Trophoblast cell (in vitro differentiated cells and primary cell): Measurements from ENCODE around the gene KCP.

Experiments used
- DNase-seq, 2 donors: peaks; one replicate each; pipeline ENCODE4 v3.0.0-alpha.2; 2016
- H2AFZ ChIP-seq: 2 replicates; pipeline ENCODE4 v1.6.1; 2013; ENCODE audit warnings: low read length, moderate library complexity, mild to moderate bottlenecking; ENCODE audit not compliant: insufficient read depth, poor library complexity
- H2AK5ac ChIP-seq: 2 replicates; pipeline ENCODE4 v1.6.1; 2013; ENCODE audit warnings: mild to moderate bottlenecking, low read length
- H2BK120ac ChIP-seq: 2 replicates; pipeline ENCODE4 v1.6.1; 2013; ENCODE audit warnings: low read length, mild to moderate bottlenecking, moderate library complexity; ENCODE audit not compliant: insufficient read depth, poor library complexity
- H2BK12ac ChIP-seq: 2 replicates; pipeline ENCODE4 v1.6.1; 2013; ENCODE audit warnings: mild to moderate bottlenecking, low read length, moderate library complexity
- H2BK5ac ChIP-seq: 2 replicates; pipeline ENCODE4 v1.6.1; 2013; ENCODE audit warnings: low read length, low read depth, moderate library complexity, mild to moderate bottlenecking; ENCODE audit not compliant: poor library complexity
- H3K14ac ChIP-seq: 2 replicates; pipeline ENCODE4 v1.6.1; 2013; ENCODE audit warnings: mild to moderate bottlenecking, low read length
- H3K18ac ChIP-seq: 2 replicates; pipeline ENCODE4 v1.6.1; 2013; ENCODE audit warnings: mild to moderate bottlenecking, low read length
- H3K23ac ChIP-seq: 2 replicates; pipeline ENCODE4 v1.6.1; 2013; ENCODE audit warnings: low read length
- H3K27ac ChIP-seq: 2 replicates; pipeline ENCODE4 v1.5.1; 2013; ENCODE audit warnings: low read depth, mild to moderate bottlenecking, inconsistent platforms, low read length, moderate library complexity
- H3K27me3 ChIP-seq: 2 replicates; pipeline ENCODE4 v1.6.1; 2013; ENCODE audit warnings: inconsistent platforms, mild to moderate bottlenecking, low read length, moderate library complexity; ENCODE audit not compliant: insufficient read depth
- H3K36me3 ChIP-seq, 2 experiments: 1 replicate in 1 of 2; 2 replicates in 1 of 2; pipeline ENCODE4 v1.6.1; 2013; ENCODE audit warnings: low read length in 2 of 2, mild to moderate bottlenecking in 2 of 2, moderate library complexity in 1 of 2; ENCODE audit not compliant: insufficient read depth in 2 of 2, control insufficient read depth in 1 of 2
- H3K4ac ChIP-seq: 2 replicates; pipeline ENCODE4 v1.6.1; 2013; ENCODE audit warnings: low read depth, mild to moderate bottlenecking, low read length, moderate library complexity
- H3K4me1 ChIP-seq, 2 experiments: 1 replicate in 1 of 2; 2 replicates in 1 of 2; pipeline ENCODE4 v1.6.1; 2013; ENCODE audit warnings: low read length in 2 of 2, mild to moderate bottlenecking in 2 of 2, moderate library complexity in 1 of 2; ENCODE audit not compliant: insufficient read depth in 2 of 2, control insufficient read depth in 1 of 2
- H3K4me2 ChIP-seq: 2 replicates; pipeline ENCODE4 v1.6.1; 2013; ENCODE audit warnings: inconsistent platforms, mild to moderate bottlenecking, low read length, moderate library complexity
- H3K4me3 ChIP-seq: 2 replicates; pipeline ENCODE4 v1.5.1; 2013; ENCODE audit warnings: mild to moderate bottlenecking, low read depth, low read length, inconsistent platforms
- H3K79me1 ChIP-seq: one replicate; pipeline ENCODE4 v1.6.1; 2013; ENCODE audit warnings: low read length
- H3K79me2 ChIP-seq: 2 replicates; pipeline ENCODE4 v1.6.1; 2013; ENCODE audit warnings: low read length, mild to moderate bottlenecking; ENCODE audit not compliant: control insufficient read depth, insufficient read depth, poor library complexity
- H3K9ac ChIP-seq: 2 replicates; pipeline ENCODE4 v1.6.1; 2013; ENCODE audit warnings: mild to moderate bottlenecking, low read length
- H3K9me3 ChIP-seq: 2 replicates; pipeline ENCODE4 v1.6.1; 2013; ENCODE audit warnings: low read depth, mild to moderate bottlenecking, control low read depth, inconsistent platforms, low read length; ENCODE audit not compliant: insufficient read depth
- H4K12ac ChIP-seq: 2 replicates; pipeline ENCODE4 v1.6.1; 2013; ENCODE audit warnings: low read depth, mild to moderate bottlenecking, low read length, moderate library complexity
- H4K8ac ChIP-seq: 2 replicates; pipeline ENCODE4 v1.6.1; 2013; ENCODE audit warnings: low read depth, mild to moderate bottlenecking, low read length, moderate library complexity
- H4K91ac ChIP-seq: one replicate; pipeline ENCODE4 v1.6.1; 2013; ENCODE audit warnings: low read depth, mild to moderate bottlenecking, low read length, moderate library complexity
- WGBS: extraction: QIAGEN DNeasy Blood & Tissue Kit; methylation state at CpG from one replicate; pipeline ENCODE4 v1.1.7; 2013; ENCODE audit warnings: missing lambda C conversion rate; ENCODE audit not compliant: insufficient read length, insufficient coverage; ENCODE audit errors: extremely low coverage; 5-methylcytosine and 5-hydroxymethylcytosine counted together

Gene KCP

GRCh38 chr7:128838981-128839731 is 71.4 kb downstream of the KCP start:
- H4K8ac ChIP-seq: no peak overlapping the region
- no peaks in the 10 kb centered on the region for H3K27me3 ChIP-seq
- H3K23ac ChIP-seq: no peak overlapping the region
- DNase-seq: no peak
- no peak overlapping the region for H2BK5ac ChIP-seq
- H3K4ac ChIP-seq: no peak overlapping the region
- no peak overlapping the region for H3K9ac ChIP-seq
- no peaks in the 10 kb centered on the region for H3K79me1 ChIP-seq
- no peak overlapping the region for H3K18ac ChIP-seq
- H3K4me2 ChIP-seq: no peak overlapping the region
- no peaks in the 10 kb centered on the region for H3K4me1 ChIP-seq
- no peak overlapping the region for H4K12ac ChIP-seq
- no peak overlapping the region for H4K91ac ChIP-seq
- H2AK5ac ChIP-seq: no peak overlapping the region
- H2AFZ ChIP-seq: no peak overlapping the region
- WGBS: no CpG with 5 or more reads among the region's 17 CpGs
- H3K27ac ChIP-seq: no peak overlapping the region
- H3K36me3 ChIP-seq: peaks cover 91 to 94% of the 10 kb centered on the region in 2 experiments
- H3K9me3 ChIP-seq: peaks cover 1% of the 10 kb centered on the region
- H3K79me2 ChIP-seq: no peaks in the 10 kb centered on the region
- H3K4me3 ChIP-seq: no peak overlapping the region
- no peak overlapping the region for H2BK120ac ChIP-seq
- H2BK12ac ChIP-seq: no peak overlapping the region
- H3K14ac ChIP-seq: no peak overlapping the region

GRCh38 chr7:128838109-128838779 is 72.3 kb downstream of the KCP start:
- H3K4me1 ChIP-seq: peaks cover 0 to 7% of the 10 kb centered on the region in 2 experiments
- no peak overlapping the region for H4K12ac ChIP-seq
- H3K79me2 ChIP-seq: no peaks in the 10 kb centered on the region
- H3K4me2 ChIP-seq: no peak overlapping the region
- peaks cover 1% of the 10 kb centered on the region for H3K9me3 ChIP-seq
- H3K9ac ChIP-seq: no peak overlapping the region
- no peak overlapping the region for H4K8ac ChIP-seq
- no peak overlapping the region for H3K4ac ChIP-seq
- H2BK5ac ChIP-seq: no peak overlapping the region
- no peak overlapping the region for H3K27ac ChIP-seq
- no peak overlapping the region for H3K18ac ChIP-seq
- no peaks in the 10 kb centered on the region for H3K79me1 ChIP-seq
- no peak for DNase-seq
- no peak overlapping the region for H2AK5ac ChIP-seq
- H3K4me3 ChIP-seq: no peak overlapping the region
- H2BK120ac ChIP-seq: no peak overlapping the region
- WGBS: no CpG with 5 or more reads among the region's 22 CpGs
- H2BK12ac ChIP-seq: no peak overlapping the region
- no peaks in the 10 kb centered on the region for H3K27me3 ChIP-seq
- H3K23ac ChIP-seq: no peak overlapping the region
- H3K14ac ChIP-seq: no peak overlapping the region
- H2AFZ ChIP-seq: no peak overlapping the region
- peaks cover 82 to 85% of the 10 kb centered on the region in 2 experiments for H3K36me3 ChIP-seq
- H4K91ac ChIP-seq: no peak overlapping the region

- Histone ChIP-seq H3K4me2 (no peak overlapping the region), H2BK120ac (no peak overlapping the region), H3K4ac (no peak overlapping the region), H4K8ac (no peak overlapping the region), H3K79me1 (peaks cover 7% of the 10 kb centered on the region), H4K12ac (no peak overlapping the region), H2AFZ (no peak overlapping the region), H3K18ac (no peak overlapping the region), H4K91ac (no peak overlapping the region), H2BK12ac (no peak overlapping the region), H3K27me3 (no peaks in the 10 kb centered on the region), H3K27ac (no peak overlapping the region), H2AK5ac (no peak overlapping the region), H3K79me2 (peaks cover under 1% of the 10 kb centered on the region), H2BK5ac (no peak overlapping the region), H3K9ac (no peak overlapping the region), H3K4me1 (peaks cover 5 to 14% of the 10 kb centered on the region in 2 experiments), H3K36me3 (peaks cover 75 to 78% of the 10 kb centered on the region in 2 experiments), H3K9me3 (peaks cover 1% of the 10 kb centered on the region), H3K4me3 (no peak overlapping the region), H3K14ac (no peak overlapping the region), H3K23ac (no peak overlapping the region)
- WGBS: no CpG with 5 or more reads among the region's 16 CpGs
- DNase-seq: no peak
These were observed 73.0 kb downstream of the KCP start for GRCh38 chr7:128837521-128837921.

- peaks cover 1% of the 10 kb centered on the region for H3K9me3 ChIP-seq
- no peak overlapping the region for H2AK5ac ChIP-seq
- no peak overlapping the region for H3K14ac ChIP-seq
- no peak for DNase-seq
- H3K27ac ChIP-seq: no peak overlapping the region
- H2BK120ac ChIP-seq: no peak overlapping the region
- H2BK12ac ChIP-seq: no peak overlapping the region
- H3K23ac ChIP-seq: no peak overlapping the region
- no peak overlapping the region for H3K4me3 ChIP-seq
- no peak overlapping the region for H4K8ac ChIP-seq
- WGBS: no CpG with 5 or more reads among the region's 14 CpGs
- H3K79me2 ChIP-seq: peaks cover 4% of the 10 kb centered on the region
- peaks cover 5 to 16% of the 10 kb centered on the region in 2 experiments for H3K4me1 ChIP-seq
- no peak overlapping the region for H2BK5ac ChIP-seq
- no peak overlapping the region for H3K18ac ChIP-seq
- H4K12ac ChIP-seq: no peak overlapping the region
- no peak overlapping the region for H3K4me2 ChIP-seq
- no peak overlapping the region for H4K91ac ChIP-seq
- H2AFZ ChIP-seq: no peak overlapping the region
- H3K9ac ChIP-seq: no peak overlapping the region
- peaks cover 12% of the 10 kb centered on the region for H3K79me1 ChIP-seq
- H3K36me3 ChIP-seq: peaks cover 68 to 71% of the 10 kb centered on the region in 2 experiments
- no peak overlapping the region for H3K4ac ChIP-seq
- H3K27me3 ChIP-seq: no peaks in the 10 kb centered on the region
These were observed 73.7 kb downstream of the KCP start for GRCh38 chr7:128836729-128837348.
